ENCODE measurements around the gene TPRG1.
A peak's percentile ranks its signal among the peaks of the same experiment; 100 is the strongest.

The TPRG1 gene

GRCh38 chr3:189233225-189233858 lies 61.6 kb downstream of the TPRG1 start:
- peak; percentile 36 for DNase-seq

- DNase-seq: no peak
Measured at GRCh38 chr3:189235214-189235613, 63.4 kb downstream of the TPRG1 start.

GRCh38 chr3:189236352-189236751 lies 64.6 kb downstream of the TPRG1 start:
- DNase-seq: no peak

GRCh38 chr3:189237526-189237925 lies 65.8 kb downstream of the TPRG1 start:
- DNase-seq: no peak

GRCh38 chr3:189238071-189238470 lies 66.3 kb downstream of the TPRG1 start:
- no peak for DNase-seq

GRCh38 chr3:189239616-189240015 lies 67.8 kb downstream of the TPRG1 start:
- DNase-seq: no peak

- no peak for DNase-seq
Measured at GRCh38 chr3:189249987-189250386, 78.2 kb downstream of the TPRG1 start.

GRCh38 chr3:189258261-189258660 lies 86.5 kb downstream of the TPRG1 start:
- no peak for DNase-seq

GRCh38 chr3:189260556-189261493 lies 89.1 kb downstream of the TPRG1 start:
- peak; percentile 12 for DNase-seq

GRCh38 chr3:189262746-189263145 lies 91.0 kb downstream of the TPRG1 start:
- DNase-seq: no peak

- no peak for DNase-seq
Measured at GRCh38 chr3:189267981-189268613, 96.3 kb downstream of the TPRG1 start.

- DNase-seq: no peak
Measured at GRCh38 chr3:189269365-189269764, 97.6 kb downstream of the TPRG1 start.

GRCh38 chr3:189270248-189270832 lies 98.6 kb downstream of the TPRG1 start:
- DNase-seq: peak; percentile 80

GRCh38 chr3:189272500-189273119 lies 100.8 kb downstream of the TPRG1 start:
- peak; percentile 30 for DNase-seq

- DNase-seq: no peak
Measured at GRCh38 chr3:189273736-189274135, 102.0 kb downstream of the TPRG1 start.

GRCh38 chr3:189275182-189275581 lies 103.4 kb downstream of the TPRG1 start:
- no peak for DNase-seq

GRCh38 chr3:189275852-189276251 lies 104.1 kb downstream of the TPRG1 start:
- DNase-seq: no peak

- no peak for DNase-seq
Measured at GRCh38 chr3:189276444-189277219, 104.9 kb downstream of the TPRG1 start.

- DNase-seq: peak; percentile 33
Measured at GRCh38 chr3:189277711-189278110, 105.9 kb downstream of the TPRG1 start.

- DNase-seq: no peak
Measured at GRCh38 chr3:189278221-189278620, 106.5 kb downstream of the TPRG1 start.

GRCh38 chr3:189282189-189282588 lies 110.4 kb downstream of the TPRG1 start:
- DNase-seq: no peak

- DNase-seq: no peak
Measured at GRCh38 chr3:189282741-189283140, 111.0 kb downstream of the TPRG1 start.
